NB4 (cell line): ENCODE data around the gene BAK1.

ENCODE experiments used
- CTCF ChIP-seq: IDR thresholded peaks from one replicate; pipeline ENCODE4 v1.5.1; 2012; ENCODE audit warnings: low read depth, low read length
- MAX ChIP-seq: IDR thresholded peaks from 2 replicates; pipeline ENCODE4 v1.6.1; 2011; ENCODE audit warnings: low read depth, low read length
- MYC ChIP-seq: IDR thresholded peaks from 2 replicates; pipeline ENCODE4 v1.6.1; 2011; ENCODE audit warnings: low read depth, low read length
- POLR2A ChIP-seq: IDR thresholded peaks from 2 replicates; pipeline ENCODE4 v1.6.1; 2011; ENCODE audit warnings: mild to moderate bottlenecking; ENCODE audit not compliant: insufficient read length; ENCODE audit errors: extremely low read depth

DNA sequence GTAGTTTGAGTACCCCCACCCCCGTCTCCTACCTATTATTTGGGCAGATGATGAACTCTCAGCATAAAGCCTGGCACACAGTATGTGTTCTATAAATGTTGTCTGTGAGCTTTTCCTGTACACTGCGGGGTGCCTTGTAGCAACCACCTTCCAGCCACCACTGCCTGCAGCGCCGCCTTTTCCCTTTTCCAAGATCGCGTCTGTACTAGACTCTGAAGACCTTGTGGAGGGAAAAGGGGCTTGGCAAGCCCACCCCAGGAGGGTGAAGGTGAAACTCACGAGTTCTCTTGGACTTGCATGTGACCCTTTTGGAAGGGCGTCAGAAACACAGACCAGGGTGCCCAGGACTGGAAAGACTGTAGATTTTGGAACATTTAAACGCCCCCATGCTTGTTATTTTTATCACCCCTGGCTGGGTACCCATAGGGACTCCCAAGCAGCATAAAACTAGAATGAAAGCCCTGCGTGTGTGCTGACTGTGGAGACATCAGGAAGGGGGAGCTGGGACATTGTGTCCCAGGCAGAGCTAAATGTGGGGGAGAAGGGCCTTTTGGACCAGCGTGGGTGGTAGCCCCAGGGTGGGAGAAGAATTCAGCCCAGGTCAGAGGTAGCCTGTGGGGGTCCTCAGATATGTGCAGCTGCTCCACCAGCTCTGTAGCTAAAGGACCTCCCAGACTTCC lies 8.3 kb downstream of the BAK1 start:
- TF ChIP-seq CTCF (no peak), MAX (no peak), POLR2A (no peak), MYC (no peak)
